Dendritic cell treated with granulocyte-macrophage colony-stimulating factor and Interleukin-4, amounts not matched to agents 40 ng/mL and 50 ng/mL, for 4 days (primary cell): ENCODE results near the gene GRIA1.

Source experiments
- H3K27ac Mint-ChIP-seq: one replicate; pipeline ENCODE4 v1.8.0; 2022; ENCODE audit warnings: mild to moderate bottlenecking, mixed read lengths
- H3K27me3 Mint-ChIP-seq: one replicate; pipeline ENCODE4 v1.8.0; 2022; ENCODE audit warnings: mild to moderate bottlenecking, mixed read lengths
- H3K36me3 Mint-ChIP-seq: one replicate; pipeline ENCODE4 v1.8.0; 2022; ENCODE audit warnings: low read depth, mixed read lengths
- H3K4me1 Mint-ChIP-seq: one replicate; pipeline ENCODE4 v1.8.0; 2022; ENCODE audit warnings: low read depth, mixed read lengths
- H3K4me3 Mint-ChIP-seq: one replicate; pipeline ENCODE4 v1.8.0; 2022; ENCODE audit warnings: mild to moderate bottlenecking, moderate library complexity, mixed read lengths
- H3K9me3 Mint-ChIP-seq: one replicate; pipeline ENCODE4 v1.8.0; 2022; ENCODE audit warnings: mixed read lengths
- intact Hi-C: fragments of 100-400 bp; cut with micrococcal nuclease; formaldehyde crosslinking; loops from one replicate; pipeline ENCODE4 v1.15.0; 2022

GRIA1 gene

GRCh38 chr5:153543959-153544470, 53.5 kb downstream of the GRIA1 start:
- H3K36me3 Mint-ChIP-seq: no peaks in the 10 kb centered on the region
- peaks cover 17% of the 10 kb centered on the region for H3K9me3 Mint-ChIP-seq
- no peak overlapping the region for H3K4me3 Mint-ChIP-seq
- no peaks in the 10 kb centered on the region for H3K4me1 Mint-ChIP-seq
- no peak overlapping the region for H3K27ac Mint-ChIP-seq
- intact Hi-C loops: no loop called here
- H3K27me3 Mint-ChIP-seq: no peaks in the 10 kb centered on the region

GRCh38 chr5:153544706-153545105, 54.2 kb downstream of the GRIA1 start:
- Mint-ChIP-seq H3K27ac (no peak overlapping the region), H3K27me3 (no peaks in the 10 kb centered on the region), H3K9me3 (peaks cover 17% of the 10 kb centered on the region), H3K36me3 (no peaks in the 10 kb centered on the region), H3K4me1 (no peaks in the 10 kb centered on the region), H3K4me3 (no peak overlapping the region)
- intact Hi-C loops: no loop called here

GRCh38 chr5:153546566-153546965, 56.1 kb downstream of the GRIA1 start:
- intact Hi-C loops: no loop called here
- H3K9me3 Mint-ChIP-seq: peaks cover 17% of the 10 kb centered on the region
- H3K36me3 Mint-ChIP-seq: no peaks in the 10 kb centered on the region
- no peaks in the 10 kb centered on the region for H3K4me1 Mint-ChIP-seq
- no peak overlapping the region for H3K27ac Mint-ChIP-seq
- no peak overlapping the region for H3K4me3 Mint-ChIP-seq
- H3K27me3 Mint-ChIP-seq: no peaks in the 10 kb centered on the region

- H3K36me3 Mint-ChIP-seq: no peaks in the 10 kb centered on the region
Observed at GRCh38 chr5:153551537-153552079, 61.1 kb downstream of the GRIA1 start.

GRCh38 chr5:153552886-153553285, 62.4 kb downstream of the GRIA1 start:
- Mint-ChIP-seq H3K36me3 (no peaks in the 10 kb centered on the region), H3K27me3 (no peaks in the 10 kb centered on the region), H3K27ac (no peak overlapping the region), H3K4me1 (no peaks in the 10 kb centered on the region), H3K9me3 (no peaks in the 10 kb centered on the region), H3K4me3 (no peak overlapping the region)
- intact Hi-C loops: no loop called here

More at GRCh38 chr5:153551537-153552079, 61.1 kb downstream of the GRIA1 start:
- intact Hi-C loops: no loop called here
- H3K27me3 Mint-ChIP-seq: no peaks in the 10 kb centered on the region
- no peaks in the 10 kb centered on the region for H3K4me1 Mint-ChIP-seq
- H3K4me3 Mint-ChIP-seq: no peak overlapping the region
- H3K27ac Mint-ChIP-seq: no peak overlapping the region
- H3K9me3 Mint-ChIP-seq: no peaks in the 10 kb centered on the region

- Mint-ChIP-seq H3K9me3 (no peaks in the 10 kb centered on the region), H3K4me1 (no peaks in the 10 kb centered on the region), H3K4me3 (no peak overlapping the region), H3K36me3 (no peaks in the 10 kb centered on the region), H3K27me3 (no peaks in the 10 kb centered on the region), H3K27ac (no peak overlapping the region)
- intact Hi-C loops: no loop called here
Observed at GRCh38 chr5:153555420-153556114, 65.1 kb downstream of the GRIA1 start.

GRCh38 chr5:153558957-153559356, 68.5 kb downstream of the GRIA1 start:
- H3K4me3 Mint-ChIP-seq: no peak overlapping the region
- no peaks in the 10 kb centered on the region for H3K36me3 Mint-ChIP-seq
- no peaks in the 10 kb centered on the region for H3K4me1 Mint-ChIP-seq
- no peak overlapping the region for H3K27ac Mint-ChIP-seq
- no peaks in the 10 kb centered on the region for H3K27me3 Mint-ChIP-seq
- H3K9me3 Mint-ChIP-seq: peaks cover 13% of the 10 kb centered on the region
- intact Hi-C loops: no loop called here

- Mint-ChIP-seq H3K27ac (no peak overlapping the region), H3K4me3 (no peak overlapping the region), H3K9me3 (peaks cover 13% of the 10 kb centered on the region), H3K27me3 (no peaks in the 10 kb centered on the region), H3K4me1 (no peaks in the 10 kb centered on the region), H3K36me3 (no peaks in the 10 kb centered on the region)
- intact Hi-C loops: no loop called here
Observed at GRCh38 chr5:153559926-153560325, 69.5 kb downstream of the GRIA1 start.

- no peaks in the 10 kb centered on the region for H3K36me3 Mint-ChIP-seq
- peaks cover 14% of the 10 kb centered on the region for H3K9me3 Mint-ChIP-seq
- no peak overlapping the region for H3K4me3 Mint-ChIP-seq
- intact Hi-C loops: no loop called here
- no peaks in the 10 kb centered on the region for H3K4me1 Mint-ChIP-seq
- H3K27ac Mint-ChIP-seq: no peak overlapping the region
- H3K27me3 Mint-ChIP-seq: no peaks in the 10 kb centered on the region
Observed at GRCh38 chr5:153562189-153562588, 71.7 kb downstream of the GRIA1 start.

GRCh38 chr5:153565822-153566221, 75.4 kb downstream of the GRIA1 start:
- Mint-ChIP-seq H3K4me3 (no peak overlapping the region), H3K27ac (no peak overlapping the region), H3K9me3 (peaks cover 23% of the 10 kb centered on the region), H3K4me1 (no peaks in the 10 kb centered on the region), H3K27me3 (no peaks in the 10 kb centered on the region), H3K36me3 (no peaks in the 10 kb centered on the region)
- intact Hi-C loops: no loop called here

GRCh38 chr5:153569036-153569435, 78.6 kb downstream of the GRIA1 start:
- Mint-ChIP-seq H3K27me3 (no peaks in the 10 kb centered on the region), H3K9me3 (peaks cover 9% of the 10 kb centered on the region), H3K4me1 (no peaks in the 10 kb centered on the region), H3K36me3 (no peaks in the 10 kb centered on the region), H3K27ac (no peak overlapping the region), H3K4me3 (no peak overlapping the region)
- intact Hi-C loops: no loop called here

GRCh38 chr5:153571162-153571561, 80.7 kb downstream of the GRIA1 start:
- H3K9me3 Mint-ChIP-seq: peaks cover 9% of the 10 kb centered on the region
- intact Hi-C loops: no loop called here
- no peaks in the 10 kb centered on the region for H3K36me3 Mint-ChIP-seq
- no peaks in the 10 kb centered on the region for H3K27me3 Mint-ChIP-seq
- no peak overlapping the region for H3K27ac Mint-ChIP-seq
- H3K4me3 Mint-ChIP-seq: no peak overlapping the region
- H3K4me1 Mint-ChIP-seq: no peaks in the 10 kb centered on the region

- intact Hi-C loops: no loop called here
- H3K27ac Mint-ChIP-seq: no peak overlapping the region
Observed at GRCh38 chr5:153572411-153573145, 82.1 kb downstream of the GRIA1 start.

GRCh38 chr5:153573326-153574033, 83.0 kb downstream of the GRIA1 start:
- Mint-ChIP-seq H3K9me3 (peaks cover 16% of the 10 kb centered on the region), H3K27ac (no peak overlapping the region), H3K4me1 (no peaks in the 10 kb centered on the region), H3K36me3 (no peaks in the 10 kb centered on the region), H3K27me3 (no peaks in the 10 kb centered on the region), H3K4me3 (no peak overlapping the region)
- intact Hi-C loops: no loop called here

More at GRCh38 chr5:153572411-153573145, 82.1 kb downstream of the GRIA1 start:
- Mint-ChIP-seq H3K4me3 (no peak overlapping the region), H3K9me3 (peaks cover 14% of the 10 kb centered on the region), H3K4me1 (no peaks in the 10 kb centered on the region), H3K36me3 (no peaks in the 10 kb centered on the region), H3K27me3 (no peaks in the 10 kb centered on the region)
